ENCODE data around the gene DAPK1.

DAPK1 gene

DNA sequence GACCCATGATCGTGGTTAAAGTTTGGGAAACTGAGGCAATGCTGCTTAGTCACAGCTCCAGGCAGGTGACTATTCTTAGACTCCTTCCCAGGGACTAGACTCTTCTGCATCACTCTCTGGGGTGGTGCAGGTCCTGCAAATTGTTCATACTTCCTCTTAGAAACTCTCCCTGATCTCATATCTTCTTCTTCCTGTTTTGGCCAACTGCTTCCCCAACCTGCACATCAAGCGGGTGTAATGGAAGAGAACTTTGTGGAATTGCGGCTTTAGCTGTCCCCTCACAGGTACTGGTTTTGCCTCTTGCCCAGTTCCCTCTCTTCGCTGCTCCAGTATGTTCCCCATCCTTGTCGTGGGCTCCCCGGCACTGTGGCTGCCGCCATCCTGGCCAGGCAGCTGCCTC, 116.7 kb downstream of the DAPK1 start:
- TF ChIP-seq, protein P1, sequence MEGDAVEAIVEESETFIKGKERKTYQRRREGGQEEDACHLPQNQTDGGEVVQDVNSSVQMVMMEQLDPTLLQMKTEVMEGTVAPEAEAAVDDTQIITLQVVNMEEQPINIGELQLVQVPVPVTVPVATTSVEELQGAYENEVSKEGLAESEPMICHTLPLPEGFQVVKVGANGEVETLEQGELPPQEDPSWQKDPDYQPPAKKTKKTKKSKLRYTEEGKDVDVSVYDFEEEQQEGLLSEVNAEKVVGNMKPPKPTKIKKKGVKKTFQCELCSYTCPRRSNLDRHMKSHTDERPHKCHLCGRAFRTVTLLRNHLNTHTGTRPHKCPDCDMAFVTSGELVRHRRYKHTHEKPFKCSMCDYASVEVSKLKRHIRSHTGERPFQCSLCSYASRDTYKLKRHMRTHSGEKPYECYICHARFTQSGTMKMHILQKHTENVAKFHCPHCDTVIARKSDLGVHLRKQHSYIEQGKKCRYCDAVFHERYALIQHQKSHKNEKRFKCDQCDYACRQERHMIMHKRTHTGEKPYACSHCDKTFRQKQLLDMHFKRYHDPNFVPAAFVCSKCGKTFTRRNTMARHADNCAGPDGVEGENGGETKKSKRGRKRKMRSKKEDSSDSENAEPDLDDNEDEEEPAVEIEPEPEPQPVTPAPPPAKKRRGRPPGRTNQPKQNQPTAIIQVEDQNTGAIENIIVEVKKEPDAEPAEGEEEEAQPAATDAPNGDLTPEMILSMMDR (IDR thresholded peaks at IDR 0.05; ENCODE audit: low read depth, low read length): no peak

GRCh38 chr9:87615136-87615535, 117.5 kb downstream of the DAPK1 start:
- TF ChIP-seq, protein P1 (IDR thresholded peaks at IDR 0.05; ENCODE audit: low read depth, low read length): no peak

More for the DNA sequence above, 116.7 kb downstream of the DAPK1 start:
- DNase-seq (ENCODE audit: extremely low read depth, low read depth): no peak

GRCh38 chr9:87615547-87616148, 118.0 kb downstream of the DAPK1 start:
- TF ChIP-seq, protein P1 (IDR thresholded peaks at IDR 0.05; ENCODE audit: low read depth, low read length): no peak
- no peak for DNase-seq (ENCODE audit: extremely low read depth, low read depth)

More at GRCh38 chr9:87615136-87615535, 117.5 kb downstream of the DAPK1 start:
- no peak for DNase-seq (ENCODE audit: extremely low read depth, low read depth)

GRCh38 chr9:87618226-87618625, 120.6 kb downstream of the DAPK1 start:
- DNase-seq (ENCODE audit: extremely low read depth, low read depth): no peak

GRCh38 chr9:87618931-87619330, 121.3 kb downstream of the DAPK1 start:
- TF ChIP-seq, protein P1 (IDR thresholded peaks at IDR 0.05; ENCODE audit: low read depth, low read length): no peak
- no peak for DNase-seq (ENCODE audit: extremely low read depth, low read depth)

More at GRCh38 chr9:87618226-87618625, 120.6 kb downstream of the DAPK1 start:
- TF ChIP-seq, protein P1 (IDR thresholded peaks at IDR 0.05; ENCODE audit: low read depth, low read length): no peak

GRCh38 chr9:87619346-87619745, 121.7 kb downstream of the DAPK1 start:
- TF ChIP-seq, protein P1 (IDR thresholded peaks at IDR 0.05; ENCODE audit: low read depth, low read length): no peak
- DNase-seq (ENCODE audit: extremely low read depth, low read depth): no peak

- no peak for DNase-seq (ENCODE audit: extremely low read depth, low read depth)
- TF ChIP-seq, protein P1 (IDR thresholded peaks at IDR 0.05; ENCODE audit: low read depth, low read length): no peak
These were observed 123.2 kb downstream of the DAPK1 start for GRCh38 chr9:87620731-87621322.
